GM12878 (cell line): ENCODE measurements around the gene MDM1. TPM values are rescaled to one million over a fixed set of nuclear protein-coding genes. Genes with fewer than 3 reads are reported as not detected.

Experiments
- ATF7 ChIP-seq: fragments of 450-650 bp; IDR thresholded peaks from 2 replicates; pipeline ENCODE4 v1.6.1; 2016; ENCODE audit warnings: low read depth, mild to moderate bottlenecking
- BCL3 ChIP-seq: IDR thresholded peaks from 2 replicates; pipeline ENCODE4 v1.6.1; 2011; ENCODE audit warnings: borderline replicate concordance, low read depth, mild to moderate bottlenecking, moderate library complexity, low read length; ENCODE audit not compliant: insufficient read depth, poor library complexity, severe bottlenecking
- CBFB ChIP-seq: IDR thresholded peaks from 2 replicates; pipeline ENCODE4 v1.6.1; 2016; ENCODE audit warnings: antibody characterized with exemption, low read depth
- CHD2 ChIP-seq: IDR thresholded peaks from 2 replicates; pipeline ENCODE4 v1.6.1; 2011; ENCODE audit warnings: low read depth, low read length, improper control_type of control experiment, borderline replicate concordance
- EED ChIP-seq: sonication (generic); IDR thresholded peaks from 2 replicates; pipeline ENCODE4 v1.6.1; 2016; ENCODE audit warnings: antibody characterized with exemption, low read depth
- GATAD2B ChIP-seq: fragments of 450-650 bp; conservative IDR thresholded peaks from 2 replicates; pipeline ENCODE4 v1.6.1; 2017; ENCODE audit warnings: low read depth, mild to moderate bottlenecking, moderate library complexity
- HCFC1 ChIP-seq: fragments of 150-350 bp; IDR thresholded peaks from 2 replicates; pipeline ENCODE4 v1.6.1; 2014; ENCODE audit warnings: low read length
- HSF1 ChIP-seq: fragments of 150-350 bp; IDR thresholded peaks from 2 replicates; pipeline ENCODE4 v1.6.1; 2014; ENCODE audit warnings: mild to moderate bottlenecking, low read depth, low read length
- IKZF1 ChIP-seq: fragments of 450-650 bp; conservative IDR thresholded peaks from 2 replicates; pipeline ENCODE4 v1.6.1; 2017; ENCODE audit warnings: antibody characterized with exemption, mild to moderate bottlenecking
- IKZF2 ChIP-seq, 2 experiments: fragments of 450-650 bp; IDR thresholded peaks; 2 replicates each; pipeline ENCODE4 v1.6.1; 2017; ENCODE audit warnings: mild to moderate bottlenecking in 2 of 2, moderate library complexity in 2 of 2
- IRF3 ChIP-seq: fragments of 450-650 bp; IDR thresholded peaks from 2 replicates; pipeline ENCODE4 v1.6.1; 2014; ENCODE audit warnings: mild to moderate bottlenecking
- JUNB ChIP-seq: IDR thresholded peaks from 2 replicates; pipeline ENCODE4 v1.6.1; 2016; ENCODE audit warnings: antibody characterized with exemption, mild to moderate bottlenecking
- KDM1A ChIP-seq: fragments of 200-600 bp; sonication (generic); IDR thresholded peaks from 2 replicates; pipeline ENCODE4 v1.6.1; 2016; ENCODE audit warnings: borderline replicate concordance
- PAX5 ChIP-seq: IDR thresholded peaks from 2 replicates; pipeline ENCODE4 v1.6.1; 2011; ENCODE audit warnings: low read depth, low read length, borderline replicate concordance
- PML ChIP-seq: IDR thresholded peaks from 2 replicates; pipeline ENCODE4 v1.6.1; 2012; ENCODE audit warnings: low read length, inconsistent platforms
- RAD21 ChIP-seq: IDR thresholded peaks from 2 replicates; pipeline ENCODE4 v1.6.1; 2011; ENCODE audit warnings: mild to moderate bottlenecking, low read depth, low read length, moderate library complexity; ENCODE audit not compliant: insufficient read depth
- RELA ChIP-seq: fragments of 450-650 bp; IDR thresholded peaks from 2 replicates; pipeline ENCODE4 v1.8.0; 2014; ENCODE audit warnings: borderline replicate concordance; ENCODE audit not compliant: partially characterized antibody
- REST ChIP-seq: IDR thresholded peaks from 2 replicates; pipeline ENCODE4 v1.6.1; 2012; ENCODE audit warnings: mild to moderate bottlenecking, low read depth, low read length
- RFX5 ChIP-seq: IDR thresholded peaks from 2 replicates; pipeline ENCODE4 v1.6.1; 2011; ENCODE audit warnings: low read depth, low read length, improper control_type of control experiment
- TAF1 ChIP-seq: IDR thresholded peaks from 2 replicates; pipeline ENCODE4 v1.6.1; 2011; ENCODE audit warnings: mild to moderate bottlenecking, low read depth, low read length, borderline replicate concordance
- WRNIP1 ChIP-seq: IDR thresholded peaks from 2 replicates; pipeline ENCODE4 v1.6.1; 2011; ENCODE audit warnings: low read depth, low read length, improper control_type of control experiment, borderline replicate concordance
- ZNF217 ChIP-seq: fragments of 450-650 bp; IDR thresholded peaks from 2 replicates; pipeline ENCODE4 v1.6.1; 2017; ENCODE audit warnings: antibody characterized with exemption, mild to moderate bottlenecking
- ZNF384 ChIP-seq: IDR thresholded peaks from 2 replicates; pipeline ENCODE4 v1.6.1; 2012; ENCODE audit warnings: low read depth, mild to moderate bottlenecking, low read length, improper control_type of control experiment, borderline replicate concordance
- polyA plus RNA-seq, 11 experiments: library from polyadenylated mRNA; depleted of rRNA in 4 of 11; unstranded in 6 of 11; stranded (reverse) in 5 of 11; fragments of >200 nt; fragmentation: Nextera tagmentation in 4 of 11; fragmentation: Illumina TruSeq in 1 of 11; extraction: Ambion mirVana in 4 of 11; extraction: Trizol in 1 of 11; gene quantifications; 1 replicate in 1 of 11; 2 replicates in 10 of 11; pipeline versions ENCODE4 v1.2.1 to v1.2.3, GENCODE V29; 2011 to 2016; ENCODE audit warnings: inconsistent platforms in 2 of 11, missing spikeins in 2 of 11, low read depth in 1 of 11
- total RNA-seq, 4 experiments: library from RNA; depleted of rRNA in 3 of 4; stranded (reverse); fragments of >200 nt in 3 of 4; fragmentation: Illumina TruSeq in 1 of 4; extraction: Trizol in 1 of 4; gene quantifications; 2 replicates each; pipeline versions ENCODE4 v1.2.1 to v1.2.3, GENCODE V29; 2013 to 2021

The MDM1 gene
- total and polyA plus RNA-seq, 10 of the 15 experiments (the other 5 are each of a cell fraction or from before 2014, with no cell fraction given) = 10.1 to 25.3 (median 16.5) TPM

GRCh38 chr12:68374307-68374982 lies 42.3 kb upstream of the MDM1 start (continued):
- no peak for TF ChIP-seq TAF1
- no peak for TF ChIP-seq KDM1A
- peak; percentile 86 for TF ChIP-seq CHD2
- no peak for TF ChIP-seq RELA
- no peak for TF ChIP-seq REST
- peak; percentile 87 for TF ChIP-seq GATAD2B
- TF ChIP-seq ZNF384 = no peak
- peak; percentile 92 for TF ChIP-seq IKZF1
- TF ChIP-seq HSF1 = no peak
- peak; percentile 92 for TF ChIP-seq ATF7
- TF ChIP-seq CBFB = peak; percentile 58; the same call in 1 of the 2 replicates
- TF ChIP-seq WRNIP1 = no peak; the same call in 1 of the 2 replicates
- TF ChIP-seq EED = peak; percentile 35; the same call in 1 of the 2 replicates
- TF ChIP-seq PML = peak; percentile 86
- TF ChIP-seq IRF3 = no peak
- TF ChIP-seq RAD21 = no peak
- no peak; the same call in 1 of the 2 replicates for TF ChIP-seq HCFC1
- no peak for TF ChIP-seq RFX5
- peak; percentile 91 for TF ChIP-seq BCL3
- peak; percentile 93 to 97 for TF ChIP-seq IKZF2 (IDR thresholded peaks at IDR 0.05)
- peak; percentile 91; the same call in 1 of the 2 replicates for TF ChIP-seq PAX5
- peak; percentile 97 for TF ChIP-seq ZNF217
- TF ChIP-seq JUNB = peak; percentile 96
